ENCODE results near the gene MRPL55. TPM values are rescaled to one million over a fixed set of nuclear protein-coding genes. Genes with fewer than 3 reads are reported as not detected.

Gene MRPL55
- total and polyA plus RNA-seq, 2 of the 4 experiments (the other 2 are of a cell fraction): 48.9 to 95.4 TPM

GRCh38 chr1:228151180-228151925, 42.3 kb upstream of the MRPL55 start:
- Histone ChIP-seq H3K56ac (ENCODE audit: extremely low read depth, insufficient read depth, low read length) (no peak overlapping the region), H4K5ac (ENCODE audit: low read depth, low read length) (peak overlapping the region; percentile 14), H3K27ac (ENCODE audit: insufficient read depth, low read length) (peak overlapping the region; percentile 74), H3K23ac (ENCODE audit: low read depth, low read length) (peak overlapping the region; percentile 12; the same call in 1 of the 2 replicates), H2BK120ac (ENCODE audit: low read depth, low read length) (no peak overlapping the region), H3K18ac (ENCODE audit: low read depth, low read length) (no peak overlapping the region; the same call in 1 of the 2 replicates), H3K27me3 (ENCODE audit: control insufficient read depth, insufficient read depth, low read length) (no peaks in the 10 kb centered on the region), H3K4me1 (ENCODE audit: control insufficient read depth, insufficient read depth, low read length) (peaks cover 23% of the 10 kb centered on the region), H2AFZ (replicated peaks; ENCODE audit: low read length, poor library complexity) (peak overlapping the region; percentile 78), H3K4me2 (ENCODE audit: low read depth, low read length) (peak overlapping the region; percentile 2; the same call in 1 of the 2 replicates), H2BK15ac (ENCODE audit: low read depth, low read length) (no peak overlapping the region), H2AK5ac (ENCODE audit: low read depth, low read length) (peak overlapping the region; percentile 76), H3K4ac (ENCODE audit: low read depth, low read length) (peak overlapping the region; percentile 68), H2BK5ac (ENCODE audit: low read depth, low read length, poor library complexity, severe bottlenecking) (peak overlapping the region; percentile 56), H3K79me1 (ENCODE audit: low read depth in 1 of 2, low read length in 2 of 2) (peaks cover 14 to 55% of the 10 kb centered on the region in 2 experiments), H2AK9ac (replicated peaks; ENCODE audit: low read depth, low read length, poor library complexity) (peak overlapping the region; percentile 95), H4K20me1 (ENCODE audit: insufficient read depth, low read length) (peaks cover 15% of the 10 kb centered on the region; the same call in 1 of the 2 replicates), H3K9me3 (ENCODE audit: control insufficient read depth, insufficient read depth, low read length) (no peaks in the 10 kb centered on the region), H4K91ac (ENCODE audit: insufficient read depth, low read depth, low read length) (peak overlapping the region; percentile 60; the same call in 1 of the 2 replicates), H3K9ac (ENCODE audit: low read depth, low read length) (peak overlapping the region; percentile 13), H2BK20ac (ENCODE audit: low read depth, low read length) (no peak overlapping the region), H3K9me1 (ENCODE audit: insufficient read depth, low read length) (peaks cover 16% of the 10 kb centered on the region), H3K4me3 (ENCODE audit: insufficient read depth, low read depth, low read length) (no peak overlapping the region), H4K8ac (ENCODE audit: low read depth in 2 of 2, low read length in 2 of 2) (peak overlapping the region; percentile 44 to 71; a peak in 3 of 4 replicates), H3K36me3 (ENCODE audit: control insufficient read depth, insufficient read depth, low read length) (peaks cover 8% of the 10 kb centered on the region), H3K14ac (replicated peaks; ENCODE audit: low read depth, low read length) (peak overlapping the region; percentile 26; the same call in 1 of the 2 replicates)
- CTCF ChIA-PET: no interaction called here
- TF ChIP-seq MXI1 (IDR thresholded peaks at IDR 0.05; ENCODE audit: borderline replicate concordance, low read depth, low read length): no peak
- peak; percentile 4; the same call in 1 of the 2 replicates for TF ChIP-seq BHLHE40 (IDR thresholded peaks at IDR 0.05; ENCODE audit: low read depth, low read length)
- POLR2A ChIA-PET (ENCODE audit: unreplicated experiment): no interaction called here
- intact Hi-C loops (cut with micrococcal nuclease) (no loop called here), dilution Hi-C loops (cut with HindIII; ENCODE audit: low sequenced_read_pairs, unreplicated experiment) (no loop called here), in situ Hi-C loops (cut with MboI; ENCODE audit: low sequenced_read_pairs) (no loop called here)
- ATAC-seq (ENCODE audit: low read depth): peak; percentile 6; the same call in 1 of the 2 replicates
- BruUV-seq (replicated peaks): no TSS peak
- WGBS, 2 experiments (ENCODE audit: extremely low coverage in 2 of 2, insufficient read length in 1 of 2): 86% methylated on average over 3 of the region's 12 CpGs; no CpG with 5 or more reads in 1 of the 2 experiments
- no peak for DNase-seq
